ENCODE data around the gene DAZL. TPM values are rescaled to one million over a fixed set of nuclear protein-coding genes. Genes with fewer than 3 reads are reported as not detected.

DAZL gene
- total and polyA plus RNA-seq, 4 donors, result 0.06 to 0.13 (median 0.08) TPM; not detected in 1

DNA sequence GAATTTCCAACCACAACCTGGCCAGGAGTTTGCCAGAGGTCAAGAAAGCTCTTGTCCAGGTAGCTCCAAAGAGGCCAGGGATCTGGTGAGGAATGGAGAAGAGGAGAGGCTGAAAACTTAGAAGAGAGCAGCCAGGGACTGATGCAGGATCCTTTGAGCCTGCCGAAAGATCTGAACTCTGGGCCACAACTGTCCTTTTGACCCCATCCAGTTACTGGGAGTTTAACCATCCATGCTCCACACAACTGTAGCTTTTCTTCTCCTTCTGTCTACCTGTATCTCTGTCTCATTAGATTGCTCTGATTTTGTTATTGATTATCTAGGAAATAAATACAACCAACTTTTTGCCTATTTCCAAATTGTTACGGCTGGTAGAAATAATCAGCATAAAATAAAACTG lies 36.7 kb downstream of the DAZL start:
- no peak for DNase-seq (ENCODE audit: low read depth in 4 of 6, low spot score in 6 of 6)
- WGBS (ENCODE audit: insufficient coverage), result no CpG with 5 or more reads among the region's 2 CpGs

DNA sequence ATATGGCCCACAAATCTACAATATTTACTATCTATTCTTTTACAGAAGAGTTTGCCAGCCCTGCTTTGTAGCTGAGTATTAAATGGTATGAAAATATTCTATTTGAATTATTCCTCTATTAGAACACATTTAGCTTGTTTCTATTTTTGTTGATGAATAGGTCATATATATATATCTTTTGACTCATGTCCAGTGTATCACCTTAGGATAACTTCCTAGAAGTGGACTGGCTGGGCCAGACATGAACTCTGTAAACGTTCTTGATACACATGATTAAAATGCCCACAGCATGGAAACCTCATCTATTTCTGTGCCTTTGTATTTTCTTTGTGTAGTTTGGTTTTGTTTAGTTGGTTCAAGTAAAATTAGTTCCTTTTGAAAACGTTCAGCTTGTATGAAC lies 37.1 kb downstream of the DAZL start:
- H3K27ac ChIP-seq (ENCODE audit: low read depth, low read length), result no peak overlapping the region
- H3K27me3 ChIP-seq (ENCODE audit: control insufficient read depth, insufficient read depth, low read length), result no peaks in the 10 kb centered on the region
- no peaks in the 10 kb centered on the region for H3K36me3 ChIP-seq (ENCODE audit: control insufficient read depth, insufficient read depth, low read length)
- no CpG with 5 or more reads among the region's 2 CpGs for WGBS (ENCODE audit: insufficient coverage)
- H3K4me1 ChIP-seq (ENCODE audit: control insufficient read depth, insufficient read depth, low read length), result no peaks in the 10 kb centered on the region
- no peaks in the 10 kb centered on the region for H3K9me3 ChIP-seq (ENCODE audit: control insufficient read depth, insufficient read depth, low read length)
- no peak for DNase-seq (ENCODE audit: low read depth in 4 of 6, low spot score in 6 of 6)
- H3K4me3 ChIP-seq (ENCODE audit: low read depth, low read length), result no peak overlapping the region

More for the DNA sequence above, 36.7 kb downstream of the DAZL start:
- H3K4me1 ChIP-seq (ENCODE audit: control insufficient read depth, insufficient read depth, low read length), result no peaks in the 10 kb centered on the region
- H3K4me3 ChIP-seq (ENCODE audit: low read depth, low read length), result no peak overlapping the region
- H3K36me3 ChIP-seq (ENCODE audit: control insufficient read depth, insufficient read depth, low read length), result no peaks in the 10 kb centered on the region
- H3K9me3 ChIP-seq (ENCODE audit: control insufficient read depth, insufficient read depth, low read length), result no peaks in the 10 kb centered on the region
- H3K27me3 ChIP-seq (ENCODE audit: control insufficient read depth, insufficient read depth, low read length), result no peaks in the 10 kb centered on the region
- H3K27ac ChIP-seq (ENCODE audit: low read depth, low read length), result no peak overlapping the region

DNA sequence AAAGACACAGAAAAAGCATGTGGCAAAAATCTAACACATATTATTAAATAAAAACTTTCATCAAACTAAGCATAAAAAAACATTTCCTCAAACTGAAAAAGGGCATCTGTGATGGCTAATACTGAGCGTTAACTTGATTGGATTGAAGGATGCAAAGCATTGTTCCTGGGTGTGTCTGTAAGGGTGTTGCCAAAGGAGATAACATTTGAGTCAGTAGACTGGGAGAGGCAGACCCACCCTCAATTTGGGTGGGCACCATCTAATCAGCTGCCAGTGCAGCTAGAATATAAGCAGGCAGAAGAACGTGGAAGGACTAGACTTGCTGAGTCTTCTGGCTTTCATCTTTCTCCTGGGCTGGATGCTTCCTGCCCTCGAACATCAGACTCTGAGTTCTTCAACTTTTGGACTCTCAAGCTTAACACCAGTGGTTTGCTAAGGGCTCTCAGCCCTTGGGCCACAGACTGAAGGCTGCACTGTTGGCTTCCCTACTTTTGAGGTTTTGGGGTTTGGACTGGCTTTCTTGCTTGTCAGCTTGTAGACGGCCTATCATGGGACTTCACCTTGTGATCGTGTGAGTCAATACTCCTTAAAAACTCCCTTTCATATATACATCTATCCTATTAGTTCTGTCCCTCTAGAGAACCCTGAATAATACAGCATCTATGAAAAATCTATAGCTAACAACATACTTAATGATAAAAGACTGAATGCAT lies 45.4 kb downstream of the DAZL start:
- H3K4me3 ChIP-seq (ENCODE audit: low read depth, low read length), result no peak overlapping the region
- no peak for DNase-seq (ENCODE audit: low read depth in 4 of 6, low spot score in 6 of 6)
- WGBS (ENCODE audit: insufficient coverage), result 90% methylated on average over 3 of the region's 5 CpGs
- no peaks in the 10 kb centered on the region for H3K9me3 ChIP-seq (ENCODE audit: control insufficient read depth, insufficient read depth, low read length)
- no peak overlapping the region for H3K27ac ChIP-seq (ENCODE audit: low read depth, low read length)
- H3K4me1 ChIP-seq (ENCODE audit: control insufficient read depth, insufficient read depth, low read length), result no peaks in the 10 kb centered on the region
- H3K27me3 ChIP-seq (ENCODE audit: control insufficient read depth, insufficient read depth, low read length), result no peaks in the 10 kb centered on the region
- no peaks in the 10 kb centered on the region for H3K36me3 ChIP-seq (ENCODE audit: control insufficient read depth, insufficient read depth, low read length)

DNA sequence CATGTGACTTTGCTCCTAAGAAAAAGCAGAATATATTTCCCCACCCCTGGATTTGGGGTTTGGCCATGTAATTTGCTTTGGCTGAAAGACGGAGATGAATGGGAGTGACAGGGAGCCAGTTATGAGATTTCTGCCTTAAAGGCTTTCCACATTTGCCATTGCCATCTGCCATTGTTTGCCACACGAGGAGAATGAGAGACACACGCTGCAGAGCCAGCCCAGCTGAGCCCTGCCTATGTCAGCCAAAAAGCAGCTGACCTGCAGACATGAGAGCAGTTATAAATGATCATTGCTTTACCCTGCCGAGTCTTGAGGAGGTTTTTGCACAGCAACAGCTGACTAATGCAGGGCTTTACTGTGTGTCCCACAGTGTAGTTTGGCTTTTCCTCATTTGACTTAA lies 51.1 kb downstream of the DAZL start:
- 60% methylated on average over 4 of the region's 4 CpGs for WGBS (ENCODE audit: insufficient coverage)
- no peaks in the 10 kb centered on the region for H3K27me3 ChIP-seq (ENCODE audit: control insufficient read depth, insufficient read depth, low read length)
- DNase-seq (ENCODE audit: low read depth in 4 of 6, low spot score in 6 of 6), result peak in 1 of 6 donors; percentile 24
- H3K4me1 ChIP-seq (ENCODE audit: control insufficient read depth, insufficient read depth, low read length), result peaks cover 3% of the 10 kb centered on the region
- H3K36me3 ChIP-seq (ENCODE audit: control insufficient read depth, insufficient read depth, low read length), result no peaks in the 10 kb centered on the region
- no peak overlapping the region for H3K4me3 ChIP-seq (ENCODE audit: low read depth, low read length)
- H3K9me3 ChIP-seq (ENCODE audit: control insufficient read depth, insufficient read depth, low read length), result no peaks in the 10 kb centered on the region
- H3K27ac ChIP-seq (ENCODE audit: low read depth, low read length), result no peak overlapping the region

DNA sequence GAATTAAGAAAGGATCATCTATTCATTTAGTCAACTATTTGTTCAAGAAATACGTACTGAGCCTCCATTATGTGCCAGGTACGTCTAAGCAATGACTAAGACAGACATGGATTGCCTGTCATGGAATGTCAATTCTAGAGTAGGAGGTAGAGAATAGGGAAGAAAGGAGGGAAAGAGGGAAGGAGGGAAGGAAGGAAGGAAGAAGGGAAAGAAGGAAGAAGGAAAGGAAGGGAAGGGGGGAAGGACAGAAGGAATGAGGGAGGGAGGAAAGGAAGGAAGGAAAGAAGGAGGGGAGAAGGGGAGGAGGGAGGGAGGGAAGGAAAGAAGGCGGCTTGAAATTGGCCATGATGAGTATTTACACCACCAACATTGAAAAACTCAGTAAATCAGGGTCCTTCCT lies 52.5 kb downstream of the DAZL start:
- H3K4me3 ChIP-seq (ENCODE audit: low read depth, low read length), result no peak overlapping the region
- 88% methylated on average over 2 of the region's 3 CpGs for WGBS (ENCODE audit: insufficient coverage)

DNA sequence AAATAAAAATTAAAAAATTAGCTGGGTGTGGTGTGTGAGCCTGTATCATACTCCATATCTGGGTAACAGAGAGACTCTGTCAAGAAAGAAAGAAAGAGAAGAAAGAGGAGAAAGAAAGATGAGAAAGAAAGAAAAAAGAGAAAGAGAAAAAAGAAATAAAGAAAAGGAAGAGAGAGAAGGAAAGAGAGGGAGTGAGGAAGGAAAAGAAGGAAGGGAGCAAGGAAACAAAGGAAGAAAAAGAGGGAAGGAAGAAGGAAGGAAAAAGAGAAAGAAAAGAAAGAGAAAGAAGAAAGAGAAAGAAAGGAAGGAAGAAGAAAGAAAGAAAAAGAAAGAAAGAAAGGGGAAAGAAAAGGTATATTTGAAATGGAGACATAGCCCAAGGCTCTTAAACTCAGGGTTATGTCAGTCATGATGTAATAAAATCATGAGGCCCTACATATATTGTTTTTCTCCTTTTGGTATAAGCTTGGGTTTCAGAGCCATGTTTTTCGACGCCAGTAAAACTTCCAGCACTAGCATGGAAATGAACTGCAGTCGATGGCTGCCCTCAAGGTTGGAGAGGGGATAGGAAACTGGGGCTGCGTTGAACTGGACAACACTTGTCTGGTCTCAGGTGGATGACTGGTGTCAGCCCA lies 53.8 kb downstream of the DAZL start:
- H3K4me1 ChIP-seq (ENCODE audit: control insufficient read depth, insufficient read depth, low read length), result peaks cover 3% of the 10 kb centered on the region
- no peak overlapping the region for H3K4me3 ChIP-seq (ENCODE audit: low read depth, low read length)
- no peak for DNase-seq (ENCODE audit: low read depth in 4 of 6, low spot score in 6 of 6)
- no peaks in the 10 kb centered on the region for H3K36me3 ChIP-seq (ENCODE audit: control insufficient read depth, insufficient read depth, low read length)
- H3K27ac ChIP-seq (ENCODE audit: low read depth, low read length), result no peak overlapping the region
- WGBS (ENCODE audit: insufficient coverage), result 82% methylated on average over 4 of the region's 4 CpGs
- H3K27me3 ChIP-seq (ENCODE audit: control insufficient read depth, insufficient read depth, low read length), result no peaks in the 10 kb centered on the region
- H3K9me3 ChIP-seq (ENCODE audit: control insufficient read depth, insufficient read depth, low read length), result no peaks in the 10 kb centered on the region

More for the DNA sequence above, 52.5 kb downstream of the DAZL start:
- Histone ChIP-seq H3K27ac (ENCODE audit: low read depth, low read length) (no peak overlapping the region), H3K27me3 (ENCODE audit: control insufficient read depth, insufficient read depth, low read length) (no peaks in the 10 kb centered on the region), H3K36me3 (ENCODE audit: control insufficient read depth, insufficient read depth, low read length) (no peaks in the 10 kb centered on the region), H3K9me3 (ENCODE audit: control insufficient read depth, insufficient read depth, low read length) (no peaks in the 10 kb centered on the region), H3K4me1 (ENCODE audit: control insufficient read depth, insufficient read depth, low read length) (peaks cover 3% of the 10 kb centered on the region)
- no peak for DNase-seq (ENCODE audit: low read depth in 4 of 6, low spot score in 6 of 6)

DNA sequence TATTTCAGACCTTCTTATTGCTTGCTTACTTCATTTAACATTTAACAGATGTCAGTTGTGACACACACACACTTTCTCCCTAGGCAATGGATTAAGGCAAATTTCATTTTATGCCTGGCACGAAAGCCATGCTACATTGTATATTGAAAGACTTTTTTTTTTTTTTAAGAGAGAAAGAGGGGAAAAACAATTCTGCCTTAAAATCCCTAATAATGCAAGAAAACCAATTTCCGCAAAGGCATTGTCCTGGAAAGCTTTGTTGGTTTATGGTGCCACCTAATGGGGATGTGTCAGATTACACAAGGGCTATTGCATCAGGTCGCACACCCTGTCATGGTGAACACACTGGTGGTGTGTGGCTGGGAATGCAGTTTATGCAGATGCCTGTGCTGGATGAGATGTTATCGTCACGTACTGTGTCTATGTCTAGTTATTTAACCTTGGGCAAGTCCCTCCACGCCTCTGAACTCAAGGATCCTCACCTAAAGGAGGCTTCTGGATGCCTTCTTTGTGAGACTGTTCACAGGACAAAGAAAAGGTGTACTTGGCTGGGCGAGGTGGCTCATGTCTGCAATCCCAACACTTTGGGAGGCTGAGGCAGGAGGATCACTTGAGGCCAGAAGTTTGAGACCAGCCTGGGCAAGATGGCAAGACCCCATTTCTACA lies 54.4 kb downstream of the DAZL start:
- Histone ChIP-seq H3K36me3 (ENCODE audit: control insufficient read depth, insufficient read depth, low read length) (no peaks in the 10 kb centered on the region), H3K27me3 (ENCODE audit: control insufficient read depth, insufficient read depth, low read length) (no peaks in the 10 kb centered on the region), H3K4me3 (ENCODE audit: low read depth, low read length) (peak overlapping the region; percentile 26), H3K9me3 (ENCODE audit: control insufficient read depth, insufficient read depth, low read length) (no peaks in the 10 kb centered on the region), H3K27ac (ENCODE audit: low read depth, low read length) (no peak overlapping the region), H3K4me1 (ENCODE audit: control insufficient read depth, insufficient read depth, low read length) (peaks cover 3% of the 10 kb centered on the region)
- WGBS (ENCODE audit: insufficient coverage), result 33% methylated on average over 3 of the region's 7 CpGs
- DNase-seq (ENCODE audit: low read depth in 4 of 6, low spot score in 6 of 6), result peak; percentile 83 to 98 (median 86)

DNA sequence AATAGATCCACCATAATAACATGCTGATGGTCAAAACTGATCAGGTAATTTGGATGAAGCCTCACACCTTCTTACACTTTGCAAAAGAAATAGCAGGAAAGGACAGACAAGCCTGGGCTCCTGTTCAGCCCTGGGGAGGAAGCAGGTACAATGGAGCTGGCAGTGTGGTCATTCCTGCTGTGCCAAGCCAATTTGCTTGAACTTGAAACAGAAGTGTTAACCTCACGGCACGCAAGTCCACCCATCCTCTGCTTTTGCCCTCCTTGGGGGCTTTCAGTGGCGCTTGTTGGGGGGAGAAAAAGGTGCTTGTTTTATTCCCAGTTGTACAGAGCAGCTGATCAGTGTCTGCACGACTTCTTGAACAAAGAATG lies 54.9 kb downstream of the DAZL start:
- H3K4me1 ChIP-seq (ENCODE audit: control insufficient read depth, insufficient read depth, low read length), result peaks cover 3% of the 10 kb centered on the region
- WGBS (ENCODE audit: insufficient coverage), result no CpG with 5 or more reads among the region's 4 CpGs
- DNase-seq (ENCODE audit: low read depth in 4 of 6, low spot score in 6 of 6), result peak in 3 of 6 donors; percentile 7 to 9 (median 7)
- no peaks in the 10 kb centered on the region for H3K9me3 ChIP-seq (ENCODE audit: control insufficient read depth, insufficient read depth, low read length)
- H3K27me3 ChIP-seq (ENCODE audit: control insufficient read depth, insufficient read depth, low read length), result no peaks in the 10 kb centered on the region
- no peaks in the 10 kb centered on the region for H3K36me3 ChIP-seq (ENCODE audit: control insufficient read depth, insufficient read depth, low read length)
- H3K4me3 ChIP-seq (ENCODE audit: low read depth, low read length), result peak overlapping the region; percentile 26
- no peak overlapping the region for H3K27ac ChIP-seq (ENCODE audit: low read depth, low read length)

DNA sequence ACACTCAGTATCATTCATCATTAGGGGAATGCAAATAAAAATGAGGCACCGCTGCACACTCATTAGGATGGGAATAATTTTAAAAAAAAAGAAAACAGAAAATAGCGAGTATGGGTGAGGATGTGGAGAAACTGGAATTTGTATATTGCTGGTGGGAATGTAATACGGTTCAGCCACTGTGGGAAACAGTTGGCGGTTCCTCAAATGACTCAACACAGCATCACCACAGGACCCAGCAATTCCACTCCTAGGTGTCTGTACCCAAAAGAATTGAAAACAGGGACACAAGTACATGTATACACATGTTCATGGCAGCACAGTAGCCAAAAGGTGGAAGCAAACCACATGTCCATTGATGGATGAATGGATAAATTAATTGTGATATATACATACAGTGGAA lies 56.5 kb downstream of the DAZL start:
- Histone ChIP-seq H3K27me3 (ENCODE audit: control insufficient read depth, insufficient read depth, low read length) (no peaks in the 10 kb centered on the region), H3K36me3 (ENCODE audit: control insufficient read depth, insufficient read depth, low read length) (no peaks in the 10 kb centered on the region), H3K4me3 (ENCODE audit: low read depth, low read length) (no peak overlapping the region), H3K9me3 (ENCODE audit: control insufficient read depth, insufficient read depth, low read length) (no peaks in the 10 kb centered on the region), H3K27ac (ENCODE audit: low read depth, low read length) (no peak overlapping the region), H3K4me1 (ENCODE audit: control insufficient read depth, insufficient read depth, low read length) (peaks cover 3% of the 10 kb centered on the region)
- no peak for DNase-seq (ENCODE audit: low read depth in 4 of 6, low spot score in 6 of 6)
- 100% methylated on average over 1 of the region's 4 CpGs for WGBS (ENCODE audit: insufficient coverage)

All from spinal cord (tissue), 10 donors.